Activated CD4-positive, alpha-beta T cell treated with anti-CD3 and anti-CD28 coated beads for 24 hours (primary cell): ENCODE data around the gene ARPC5L.

ENCODE experiments used
- DNase-seq, 2 donors: peaks; one replicate each; pipeline ENCODE4 v3.0.0-alpha.2; 2020; ENCODE audit warnings: low read depth in 2 of 2

Gene ARPC5L

GRCh38 chr9:124868511-124869465, 6.9 kb downstream of the ARPC5L start:
- peak; percentile 85 to 89 for DNase-seq

GRCh38 chr9:124869466-124869985, 7.6 kb downstream of the ARPC5L start:
- no peak for DNase-seq

GRCh38 chr9:124869986-124870560, 8.1 kb downstream of the ARPC5L start:
- peak; percentile 83 to 85 for DNase-seq

- no peak for DNase-seq
Observed at GRCh38 chr9:124870723-124871122, 8.8 kb downstream of the ARPC5L start.

GRCh38 chr9:124871156-124871561, 9.2 kb downstream of the ARPC5L start:
- DNase-seq = no peak

- no peak for DNase-seq
Observed at GRCh38 chr9:124873664-124874063, 11.7 kb downstream of the ARPC5L start.

- DNase-seq = no peak
Observed at GRCh38 chr9:124875501-124875900, 13.6 kb downstream of the ARPC5L start.

GRCh38 chr9:124877021-124877782, 15.3 kb downstream of the ARPC5L start:
- no peak for DNase-seq

GRCh38 chr9:124878021-124878420, 16.1 kb downstream of the ARPC5L start:
- DNase-seq = no peak

GRCh38 chr9:124878518-124878917, 16.6 kb downstream of the ARPC5L start:
- DNase-seq = no peak

- DNase-seq = no peak
Observed at GRCh38 chr9:124879226-124879625, 17.3 kb downstream of the ARPC5L start.

GRCh38 chr9:124880501-124880900, 18.6 kb downstream of the ARPC5L start:
- DNase-seq = no peak

- no peak for DNase-seq
Observed at GRCh38 chr9:124881138-124881743, 19.3 kb downstream of the ARPC5L start.

- DNase-seq = no peak
Observed at GRCh38 chr9:124882231-124882630, 20.3 kb downstream of the ARPC5L start.

- no peak for DNase-seq
Observed at GRCh38 chr9:124884376-124884775, 22.4 kb downstream of the ARPC5L start.

GRCh38 chr9:124885551-124885950, 23.6 kb downstream of the ARPC5L start:
- DNase-seq = no peak

GRCh38 chr9:124886461-124886860, 24.5 kb downstream of the ARPC5L start:
- no peak for DNase-seq

GRCh38 chr9:124886866-124887492, 25.0 kb downstream of the ARPC5L start:
- no peak for DNase-seq

- no peak for DNase-seq
Observed at GRCh38 chr9:124887832-124888231, 25.9 kb downstream of the ARPC5L start.

GRCh38 chr9:124889006-124889405, 27.1 kb downstream of the ARPC5L start:
- no peak for DNase-seq

GRCh38 chr9:124890179-124890578, 28.2 kb downstream of the ARPC5L start:
- DNase-seq = no peak
